ENCODE measurements around the gene CYB5RL. TPM values are rescaled to one million over a fixed set of nuclear protein-coding genes. Genes with fewer than 3 reads are reported as not detected.

Gene CYB5RL
- total RNA-seq, 1 experiment from 2014 or later = 13.1 TPM

DNA sequence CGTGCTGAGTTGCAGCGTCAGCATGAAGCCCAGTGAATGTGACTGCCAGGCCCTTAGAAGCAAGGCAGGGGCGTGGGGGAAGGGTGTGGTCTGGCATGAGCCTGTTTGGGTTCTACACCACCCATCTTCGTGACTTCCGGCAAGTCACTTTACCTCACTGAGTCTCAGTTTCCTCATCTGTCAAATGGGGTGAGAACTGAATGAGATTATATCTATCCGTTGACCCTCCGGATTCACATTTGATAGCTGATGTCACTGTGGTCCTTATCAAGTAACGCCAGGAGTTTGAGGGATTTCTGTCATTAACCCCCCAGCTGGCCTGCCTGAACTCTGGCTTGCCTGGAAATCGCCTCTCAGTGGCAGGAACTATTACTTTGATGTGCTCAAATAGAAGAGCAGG, 15.7 kb upstream of the CYB5RL start:
- no peaks in the 10 kb centered on the region for H3K9me3 Mint-ChIP-seq
- H3K4me3 Mint-ChIP-seq = no peak overlapping the region
- H3K27me3 Mint-ChIP-seq (ENCODE audit: low read depth) = no peaks in the 10 kb centered on the region
- H3K36me3 Mint-ChIP-seq = peaks cover 80% of the 10 kb centered on the region
- no peak for ATAC-seq
- DNase-seq (ENCODE audit: low spot score) = no peak
- ChIA-PET CTCF (no interaction called here), POLR2A (no interaction called here)
- no peak for TF ChIP-seq ZNF396 (CRISPR knock-in tag; IDR thresholded peaks at IDR 0.05; ENCODE audit: borderline replicate concordance)
- no peak for TF ChIP-seq TEAD1 (CRISPR knock-in tag; IDR thresholded peaks at IDR 0.05)
- no peak for TF ChIP-seq NR3C1 (CRISPR knock-in tag; conservative IDR thresholded peaks at IDR 0.05; ENCODE audit: low read depth)
- TF ChIP-seq, protein P1, sequence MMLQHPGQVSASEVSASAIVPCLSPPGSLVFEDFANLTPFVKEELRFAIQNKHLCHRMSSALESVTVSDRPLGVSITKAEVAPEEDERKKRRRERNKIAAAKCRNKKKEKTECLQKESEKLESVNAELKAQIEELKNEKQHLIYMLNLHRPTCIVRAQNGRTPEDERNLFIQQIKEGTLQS (CRISPR knock-in tag; conservative IDR thresholded peaks at IDR 0.05) = no peak
- no peak for TF ChIP-seq ESRRA (CRISPR knock-in tag; IDR thresholded peaks at IDR 0.05; ENCODE audit: borderline replicate concordance)
- no peak for TF ChIP-seq FOXJ3 (CRISPR knock-in tag; IDR thresholded peaks at IDR 0.05; ENCODE audit: borderline replicate concordance)
- no peak for TF ChIP-seq ATF1 (CRISPR knock-in tag; IDR thresholded peaks at IDR 0.05)
- TF ChIP-seq, protein P2, sequence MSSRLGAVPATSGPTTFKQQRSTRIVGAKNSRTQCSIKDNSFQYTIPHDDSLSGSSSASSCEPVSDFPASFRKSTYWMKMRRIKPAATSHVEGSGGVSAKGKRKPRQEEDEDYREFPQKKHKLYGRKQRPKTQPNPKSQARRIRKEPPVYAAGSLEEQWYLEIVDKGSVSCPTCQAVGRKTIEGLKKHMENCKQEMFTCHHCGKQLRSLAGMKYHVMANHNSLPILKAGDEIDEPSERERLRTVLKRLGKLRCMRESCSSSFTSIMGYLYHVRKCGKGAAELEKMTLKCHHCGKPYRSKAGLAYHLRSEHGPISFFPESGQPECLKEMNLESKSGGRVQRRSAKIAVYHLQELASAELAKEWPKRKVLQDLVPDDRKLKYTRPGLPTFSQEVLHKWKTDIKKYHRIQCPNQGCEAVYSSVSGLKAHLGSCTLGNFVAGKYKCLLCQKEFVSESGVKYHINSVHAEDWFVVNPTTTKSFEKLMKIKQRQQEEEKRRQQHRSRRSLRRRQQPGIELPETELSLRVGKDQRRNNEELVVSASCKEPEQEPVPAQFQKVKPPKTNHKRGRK (CRISPR knock-in tag; IDR thresholded peaks at IDR 0.05; ENCODE audit: borderline replicate concordance) = no peak
- no peak for TF ChIP-seq ZNF219 (CRISPR knock-in tag; IDR thresholded peaks at IDR 0.05; ENCODE audit: borderline replicate concordance)
- TF ChIP-seq, protein P3, sequence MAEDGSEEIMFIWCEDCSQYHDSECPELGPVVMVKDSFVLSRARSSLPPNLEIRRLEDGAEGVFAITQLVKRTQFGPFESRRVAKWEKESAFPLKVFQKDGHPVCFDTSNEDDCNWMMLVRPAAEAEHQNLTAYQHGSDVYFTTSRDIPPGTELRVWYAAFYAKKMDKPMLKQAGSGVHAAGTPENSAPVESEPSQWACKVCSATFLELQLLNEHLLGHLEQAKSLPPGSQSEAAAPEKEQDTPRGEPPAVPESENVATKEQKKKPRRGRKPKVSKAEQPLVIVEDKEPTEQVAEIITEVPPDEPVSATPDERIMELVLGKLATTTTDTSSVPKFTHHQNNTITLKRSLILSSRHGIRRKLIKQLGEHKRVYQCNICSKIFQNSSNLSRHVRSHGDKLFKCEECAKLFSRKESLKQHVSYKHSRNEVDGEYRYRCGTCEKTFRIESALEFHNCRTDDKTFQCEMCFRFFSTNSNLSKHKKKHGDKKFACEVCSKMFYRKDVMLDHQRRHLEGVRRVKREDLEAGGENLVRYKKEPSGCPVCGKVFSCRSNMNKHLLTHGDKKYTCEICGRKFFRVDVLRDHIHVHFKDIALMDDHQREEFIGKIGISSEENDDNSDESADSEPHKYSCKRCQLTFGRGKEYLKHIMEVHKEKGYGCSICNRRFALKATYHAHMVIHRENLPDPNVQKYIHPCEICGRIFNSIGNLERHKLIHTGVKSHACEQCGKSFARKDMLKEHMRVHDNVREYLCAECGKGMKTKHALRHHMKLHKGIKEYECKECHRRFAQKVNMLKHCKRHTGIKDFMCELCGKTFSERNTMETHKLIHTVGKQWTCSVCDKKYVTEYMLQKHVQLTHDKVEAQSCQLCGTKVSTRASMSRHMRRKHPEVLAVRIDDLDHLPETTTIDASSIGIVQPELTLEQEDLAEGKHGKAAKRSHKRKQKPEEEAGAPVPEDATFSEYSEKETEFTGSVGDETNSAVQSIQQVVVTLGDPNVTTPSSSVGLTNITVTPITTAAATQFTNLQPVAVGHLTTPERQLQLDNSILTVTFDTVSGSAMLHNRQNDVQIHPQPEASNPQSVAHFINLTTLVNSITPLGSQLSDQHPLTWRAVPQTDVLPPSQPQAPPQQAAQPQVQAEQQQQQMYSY (CRISPR knock-in tag; IDR thresholded peaks at IDR 0.05) = no peak
- no peak for TF ChIP-seq TEAD4 (CRISPR knock-in tag; IDR thresholded peaks at IDR 0.05)
- TF ChIP-seq, protein P4, sequence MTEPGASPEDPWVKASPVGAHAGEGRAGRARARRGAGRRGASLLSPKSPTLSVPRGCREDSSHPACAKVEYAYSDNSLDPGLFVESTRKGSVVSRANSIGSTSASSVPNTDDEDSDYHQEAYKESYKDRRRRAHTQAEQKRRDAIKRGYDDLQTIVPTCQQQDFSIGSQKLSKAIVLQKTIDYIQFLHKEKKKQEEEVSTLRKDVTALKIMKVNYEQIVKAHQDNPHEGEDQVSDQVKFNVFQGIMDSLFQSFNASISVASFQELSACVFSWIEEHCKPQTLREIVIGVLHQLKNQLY (CRISPR knock-in tag; IDR thresholded peaks at IDR 0.05) = no peak
- no peak for TF ChIP-seq SOX15 (CRISPR knock-in tag; IDR thresholded peaks at IDR 0.05)
- TF ChIP-seq, protein P5, sequence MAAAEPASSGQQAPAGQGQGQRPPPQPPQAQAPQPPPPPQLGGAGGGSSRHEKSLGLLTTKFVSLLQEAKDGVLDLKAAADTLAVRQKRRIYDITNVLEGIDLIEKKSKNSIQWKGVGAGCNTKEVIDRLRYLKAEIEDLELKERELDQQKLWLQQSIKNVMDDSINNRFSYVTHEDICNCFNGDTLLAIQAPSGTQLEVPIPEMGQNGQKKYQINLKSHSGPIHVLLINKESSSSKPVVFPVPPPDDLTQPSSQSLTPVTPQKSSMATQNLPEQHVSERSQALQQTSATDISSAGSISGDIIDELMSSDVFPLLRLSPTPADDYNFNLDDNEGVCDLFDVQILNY (CRISPR knock-in tag; IDR thresholded peaks at IDR 0.05) = no peak
- TF ChIP-seq, protein P6, sequence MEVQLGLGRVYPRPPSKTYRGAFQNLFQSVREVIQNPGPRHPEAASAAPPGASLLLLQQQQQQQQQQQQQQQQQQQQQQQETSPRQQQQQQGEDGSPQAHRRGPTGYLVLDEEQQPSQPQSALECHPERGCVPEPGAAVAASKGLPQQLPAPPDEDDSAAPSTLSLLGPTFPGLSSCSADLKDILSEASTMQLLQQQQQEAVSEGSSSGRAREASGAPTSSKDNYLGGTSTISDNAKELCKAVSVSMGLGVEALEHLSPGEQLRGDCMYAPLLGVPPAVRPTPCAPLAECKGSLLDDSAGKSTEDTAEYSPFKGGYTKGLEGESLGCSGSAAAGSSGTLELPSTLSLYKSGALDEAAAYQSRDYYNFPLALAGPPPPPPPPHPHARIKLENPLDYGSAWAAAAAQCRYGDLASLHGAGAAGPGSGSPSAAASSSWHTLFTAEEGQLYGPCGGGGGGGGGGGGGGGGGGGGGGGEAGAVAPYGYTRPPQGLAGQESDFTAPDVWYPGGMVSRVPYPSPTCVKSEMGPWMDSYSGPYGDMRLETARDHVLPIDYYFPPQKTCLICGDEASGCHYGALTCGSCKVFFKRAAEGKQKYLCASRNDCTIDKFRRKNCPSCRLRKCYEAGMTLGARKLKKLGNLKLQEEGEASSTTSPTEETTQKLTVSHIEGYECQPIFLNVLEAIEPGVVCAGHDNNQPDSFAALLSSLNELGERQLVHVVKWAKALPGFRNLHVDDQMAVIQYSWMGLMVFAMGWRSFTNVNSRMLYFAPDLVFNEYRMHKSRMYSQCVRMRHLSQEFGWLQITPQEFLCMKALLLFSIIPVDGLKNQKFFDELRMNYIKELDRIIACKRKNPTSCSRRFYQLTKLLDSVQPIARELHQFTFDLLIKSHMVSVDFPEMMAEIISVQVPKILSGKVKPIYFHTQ (CRISPR knock-in tag; IDR thresholded peaks at IDR 0.05) = no peak
- TF ChIP-seq IRF2 (CRISPR knock-in tag; IDR thresholded peaks at IDR 0.05; ENCODE audit: borderline replicate concordance, low read depth) = no peak
- TF ChIP-seq, protein P7, sequence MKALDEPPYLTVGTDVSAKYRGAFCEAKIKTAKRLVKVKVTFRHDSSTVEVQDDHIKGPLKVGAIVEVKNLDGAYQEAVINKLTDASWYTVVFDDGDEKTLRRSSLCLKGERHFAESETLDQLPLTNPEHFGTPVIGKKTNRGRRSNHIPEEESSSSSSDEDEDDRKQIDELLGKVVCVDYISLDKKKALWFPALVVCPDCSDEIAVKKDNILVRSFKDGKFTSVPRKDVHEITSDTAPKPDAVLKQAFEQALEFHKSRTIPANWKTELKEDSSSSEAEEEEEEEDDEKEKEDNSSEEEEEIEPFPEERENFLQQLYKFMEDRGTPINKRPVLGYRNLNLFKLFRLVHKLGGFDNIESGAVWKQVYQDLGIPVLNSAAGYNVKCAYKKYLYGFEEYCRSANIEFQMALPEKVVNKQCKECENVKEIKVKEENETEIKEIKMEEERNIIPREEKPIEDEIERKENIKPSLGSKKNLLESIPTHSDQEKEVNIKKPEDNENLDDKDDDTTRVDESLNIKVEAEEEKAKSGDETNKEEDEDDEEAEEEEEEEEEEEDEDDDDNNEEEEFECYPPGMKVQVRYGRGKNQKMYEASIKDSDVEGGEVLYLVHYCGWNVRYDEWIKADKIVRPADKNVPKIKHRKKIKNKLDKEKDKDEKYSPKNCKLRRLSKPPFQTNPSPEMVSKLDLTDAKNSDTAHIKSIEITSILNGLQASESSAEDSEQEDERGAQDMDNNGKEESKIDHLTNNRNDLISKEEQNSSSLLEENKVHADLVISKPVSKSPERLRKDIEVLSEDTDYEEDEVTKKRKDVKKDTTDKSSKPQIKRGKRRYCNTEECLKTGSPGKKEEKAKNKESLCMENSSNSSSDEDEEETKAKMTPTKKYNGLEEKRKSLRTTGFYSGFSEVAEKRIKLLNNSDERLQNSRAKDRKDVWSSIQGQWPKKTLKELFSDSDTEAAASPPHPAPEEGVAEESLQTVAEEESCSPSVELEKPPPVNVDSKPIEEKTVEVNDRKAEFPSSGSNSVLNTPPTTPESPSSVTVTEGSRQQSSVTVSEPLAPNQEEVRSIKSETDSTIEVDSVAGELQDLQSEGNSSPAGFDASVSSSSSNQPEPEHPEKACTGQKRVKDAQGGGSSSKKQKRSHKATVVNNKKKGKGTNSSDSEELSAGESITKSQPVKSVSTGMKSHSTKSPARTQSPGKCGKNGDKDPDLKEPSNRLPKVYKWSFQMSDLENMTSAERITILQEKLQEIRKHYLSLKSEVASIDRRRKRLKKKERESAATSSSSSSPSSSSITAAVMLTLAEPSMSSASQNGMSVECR (CRISPR knock-in tag; IDR thresholded peaks at IDR 0.05; ENCODE audit: borderline replicate concordance) = no peak
- TF ChIP-seq, protein P8, sequence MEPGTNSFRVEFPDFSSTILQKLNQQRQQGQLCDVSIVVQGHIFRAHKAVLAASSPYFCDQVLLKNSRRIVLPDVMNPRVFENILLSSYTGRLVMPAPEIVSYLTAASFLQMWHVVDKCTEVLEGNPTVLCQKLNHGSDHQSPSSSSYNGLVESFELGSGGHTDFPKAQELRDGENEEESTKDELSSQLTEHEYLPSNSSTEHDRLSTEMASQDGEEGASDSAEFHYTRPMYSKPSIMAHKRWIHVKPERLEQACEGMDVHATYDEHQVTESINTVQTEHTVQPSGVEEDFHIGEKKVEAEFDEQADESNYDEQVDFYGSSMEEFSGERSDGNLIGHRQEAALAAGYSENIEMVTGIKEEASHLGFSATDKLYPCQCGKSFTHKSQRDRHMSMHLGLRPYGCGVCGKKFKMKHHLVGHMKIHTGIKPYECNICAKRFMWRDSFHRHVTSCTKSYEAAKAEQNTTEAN (CRISPR knock-in tag; IDR thresholded peaks at IDR 0.05) = no peak
- TF ChIP-seq, protein P9, sequence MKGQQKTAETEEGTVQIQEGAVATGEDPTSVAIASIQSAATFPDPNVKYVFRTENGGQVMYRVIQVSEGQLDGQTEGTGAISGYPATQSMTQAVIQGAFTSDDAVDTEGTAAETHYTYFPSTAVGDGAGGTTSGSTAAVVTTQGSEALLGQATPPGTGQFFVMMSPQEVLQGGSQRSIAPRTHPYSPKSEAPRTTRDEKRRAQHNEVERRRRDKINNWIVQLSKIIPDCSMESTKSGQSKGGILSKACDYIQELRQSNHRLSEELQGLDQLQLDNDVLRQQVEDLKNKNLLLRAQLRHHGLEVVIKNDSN (CRISPR knock-in tag; IDR thresholded peaks at IDR 0.05) = no peak
- TF ChIP-seq ZNF121 (CRISPR knock-in tag; IDR thresholded peaks at IDR 0.05) = no peak
- H3K27ac Mint-ChIP-seq = no peak overlapping the region
- peaks cover 2% of the 10 kb centered on the region; the same call in 1 of the 2 replicates for H3K4me1 Mint-ChIP-seq

Measured in WTC11 (cell line).